ENCODE data around the gene DLST.

Gene DLST

DNA sequence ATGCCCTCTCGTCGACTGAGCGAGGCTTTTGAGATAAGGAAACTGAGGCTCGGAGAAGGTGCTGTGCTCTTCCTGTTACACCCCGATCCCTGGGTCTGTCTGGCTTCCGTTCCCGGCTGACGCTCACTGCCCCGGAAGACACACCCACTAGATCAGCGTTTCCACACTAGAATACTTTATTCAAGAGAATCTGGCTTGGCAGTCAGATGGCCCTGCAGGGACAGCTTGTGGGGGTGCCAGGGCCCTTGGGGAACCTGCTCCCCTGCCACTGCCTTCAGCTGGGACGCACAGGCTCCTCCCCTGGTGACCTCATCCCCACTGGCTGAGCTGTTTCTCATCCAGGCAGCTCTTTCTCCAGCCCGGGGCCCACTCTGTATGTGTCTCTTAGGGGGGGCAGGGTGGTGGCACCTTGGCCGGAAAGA, 60.0 kb downstream of the DLST start:
- peak; percentile 53 for DNase-seq

DNA sequence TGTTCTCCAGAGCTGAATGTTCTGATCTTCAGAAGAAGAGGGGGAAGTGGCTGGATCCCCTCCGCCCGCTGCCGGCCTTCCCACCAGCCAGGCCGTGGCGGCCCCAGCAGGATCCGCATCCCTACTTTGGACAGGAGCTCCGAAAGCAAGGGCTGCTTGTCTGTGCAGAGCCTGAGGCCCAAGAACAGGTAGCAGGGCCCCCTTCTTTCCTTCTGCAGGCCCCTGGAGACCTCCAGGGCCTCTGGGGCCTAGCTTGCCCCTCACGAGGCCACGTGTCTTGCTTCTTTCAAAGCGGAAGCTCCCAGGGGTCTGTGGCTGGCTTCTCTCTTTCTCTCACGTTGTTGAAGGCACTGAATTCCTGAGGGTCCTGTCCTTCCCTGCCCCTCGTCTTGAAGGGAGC, 60.5 kb downstream of the DLST start:
- no peak for DNase-seq

DNA sequence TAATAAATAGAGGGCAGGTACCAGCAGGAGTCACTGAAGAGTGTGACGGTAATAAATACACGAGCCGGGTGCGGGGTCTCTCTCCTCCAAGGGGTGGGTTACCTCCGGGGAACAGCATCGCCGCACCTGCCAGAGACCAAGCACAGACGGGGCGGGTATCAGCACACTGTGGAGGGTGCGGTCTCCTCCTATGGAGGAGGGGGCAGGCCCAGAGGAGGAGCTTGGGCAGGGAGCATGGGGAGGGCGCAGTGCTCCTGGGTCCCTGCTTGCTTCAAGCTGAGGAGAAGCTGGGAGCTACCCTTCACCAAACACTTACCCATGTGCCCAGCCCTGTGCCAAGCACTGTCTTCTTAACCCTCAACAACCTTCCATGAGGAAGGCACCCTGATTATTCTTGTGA, 60.9 kb downstream of the DLST start:
- no peak for DNase-seq

DNA sequence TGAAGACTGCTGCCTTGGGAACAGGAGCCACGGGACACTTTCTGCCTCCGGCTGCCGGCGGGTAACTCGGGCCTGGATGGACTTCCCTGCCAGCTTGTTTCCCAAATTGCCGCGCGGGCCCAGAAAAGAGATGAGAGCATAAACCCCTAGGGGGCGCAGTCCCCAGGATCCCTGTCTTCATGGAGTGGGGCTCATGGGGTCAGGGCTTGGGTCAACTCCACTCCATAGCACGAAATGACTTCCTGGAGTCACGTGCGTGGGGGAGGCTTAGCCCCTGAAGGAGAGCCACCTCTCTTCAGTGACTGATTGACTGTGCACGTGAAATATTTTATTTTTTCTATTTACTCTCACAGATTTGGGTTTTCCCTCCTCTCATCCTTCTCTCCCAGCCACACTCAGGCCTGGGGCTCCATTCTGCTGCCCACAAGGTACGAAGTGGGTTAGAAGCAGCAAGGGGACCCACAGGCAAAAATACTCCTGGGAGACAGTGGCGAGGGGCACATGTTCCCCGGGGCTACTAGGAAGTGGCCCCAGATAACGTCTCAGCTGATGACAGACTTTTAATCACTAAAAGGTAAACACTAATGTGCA, 63.6 kb downstream of the DLST start:
- DNase-seq = no peak

DNA sequence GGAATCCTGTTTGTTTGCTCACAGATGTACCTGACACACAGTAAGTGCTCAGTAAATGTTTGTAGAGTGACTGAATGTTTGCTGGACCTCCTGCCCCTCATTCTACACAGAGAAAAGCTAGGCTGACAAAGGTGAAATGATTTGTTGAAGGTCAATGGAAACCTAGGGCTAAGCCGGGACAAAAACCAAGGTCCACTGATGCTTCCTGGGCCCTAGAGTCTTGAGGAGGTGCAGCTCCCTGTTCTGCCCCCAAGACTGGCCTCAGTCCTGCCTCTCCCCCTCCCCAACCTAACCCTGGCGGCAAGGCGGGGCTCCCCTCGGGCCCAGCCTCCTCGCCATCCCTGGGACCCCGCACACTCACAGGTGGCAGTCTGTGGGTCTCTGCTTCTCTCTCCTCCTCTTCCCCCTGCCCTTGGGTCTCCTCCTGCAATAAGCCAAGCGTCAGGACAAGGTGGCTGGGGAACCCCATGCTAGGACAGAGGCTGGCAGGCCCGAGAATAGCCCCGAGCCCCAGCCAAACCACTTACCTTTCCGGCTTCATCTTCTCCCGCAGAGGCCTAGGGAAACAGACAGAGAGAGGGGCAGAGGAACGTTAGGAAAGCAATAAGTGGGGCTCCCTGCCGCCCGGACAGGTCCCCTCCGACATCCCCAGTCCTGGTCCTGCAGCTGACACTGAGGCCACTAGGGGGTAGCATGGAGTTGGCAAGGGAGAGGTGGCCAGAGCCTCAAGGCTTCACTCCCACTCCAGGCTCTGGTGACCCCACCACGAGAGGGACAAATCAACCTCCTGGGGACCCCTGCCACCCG, 64.3 kb downstream of the DLST start:
- DNase-seq = peak; percentile 61

DNA sequence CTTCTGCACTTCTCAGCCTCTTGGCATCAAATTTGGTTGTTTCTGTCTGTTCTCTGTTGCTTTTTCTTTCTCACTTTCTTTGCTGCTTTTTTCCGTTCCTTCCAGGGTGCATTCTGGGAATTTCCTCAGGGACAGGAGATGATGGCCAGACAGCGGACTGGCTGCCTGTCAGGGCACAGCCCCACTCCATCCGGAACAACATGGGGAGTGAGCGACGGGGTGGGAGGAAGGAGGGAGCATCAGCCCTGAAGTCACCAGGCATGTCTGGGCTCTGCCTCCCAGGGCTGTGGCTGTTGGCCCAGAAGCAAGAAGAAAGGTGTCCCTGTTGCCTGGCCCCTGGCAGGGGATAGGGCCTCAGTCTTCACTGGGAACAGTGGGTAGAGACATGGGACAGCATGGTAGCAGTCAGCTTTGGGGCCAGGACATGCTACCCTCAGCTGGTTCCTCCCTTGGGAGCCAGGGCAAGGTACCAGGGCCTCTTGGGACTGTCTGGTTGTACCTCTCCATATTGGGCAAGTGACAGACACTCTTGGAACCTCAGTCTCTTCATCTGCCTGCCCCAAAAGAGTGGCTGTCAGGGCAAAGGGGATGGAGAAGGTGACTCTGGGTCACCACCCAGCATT, 65.1 kb downstream of the DLST start:
- no peak for DNase-seq

DNA sequence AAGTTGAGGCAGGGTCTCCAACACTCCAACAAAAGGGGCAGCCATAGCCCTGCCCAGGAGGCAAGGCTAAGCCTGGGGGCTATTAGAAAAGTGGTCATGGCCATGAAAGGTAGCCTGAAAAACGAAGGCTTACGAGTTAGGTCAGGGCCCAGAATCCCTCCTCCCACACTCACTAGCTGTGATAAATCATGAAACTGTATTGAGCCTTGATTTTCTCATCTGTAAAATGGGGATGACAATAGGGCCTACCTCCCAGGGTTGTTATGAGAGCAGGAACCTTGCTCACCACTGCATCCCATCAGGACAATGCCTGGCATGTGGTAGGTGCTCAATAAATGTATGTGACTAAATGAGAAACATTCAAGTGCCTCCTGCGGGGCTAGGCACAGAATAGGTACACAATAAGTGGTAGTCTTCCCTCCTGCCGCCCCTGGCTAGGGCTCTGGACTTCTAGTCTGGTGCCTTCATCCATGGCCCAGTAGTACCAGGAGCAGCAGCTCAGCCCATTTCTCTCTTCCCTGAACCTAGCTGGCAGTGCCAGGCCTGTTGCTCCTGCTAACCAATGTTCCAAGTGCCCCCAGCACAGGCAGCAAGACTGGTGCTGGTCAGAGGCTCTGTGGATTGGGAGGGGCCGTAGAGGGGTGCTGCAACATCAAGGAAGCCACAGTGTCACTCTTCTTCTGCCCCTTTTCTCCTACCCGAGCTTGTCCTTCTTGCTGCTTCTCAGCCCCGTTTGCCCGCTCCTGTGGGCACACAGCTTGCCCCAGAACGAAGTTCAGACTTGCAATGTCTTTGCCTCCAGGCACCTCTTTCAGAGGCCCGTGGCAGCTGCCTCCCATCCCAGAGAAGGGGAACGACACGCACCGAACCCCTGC, 65.9 kb downstream of the DLST start:
- DNase-seq = no peak

DNA sequence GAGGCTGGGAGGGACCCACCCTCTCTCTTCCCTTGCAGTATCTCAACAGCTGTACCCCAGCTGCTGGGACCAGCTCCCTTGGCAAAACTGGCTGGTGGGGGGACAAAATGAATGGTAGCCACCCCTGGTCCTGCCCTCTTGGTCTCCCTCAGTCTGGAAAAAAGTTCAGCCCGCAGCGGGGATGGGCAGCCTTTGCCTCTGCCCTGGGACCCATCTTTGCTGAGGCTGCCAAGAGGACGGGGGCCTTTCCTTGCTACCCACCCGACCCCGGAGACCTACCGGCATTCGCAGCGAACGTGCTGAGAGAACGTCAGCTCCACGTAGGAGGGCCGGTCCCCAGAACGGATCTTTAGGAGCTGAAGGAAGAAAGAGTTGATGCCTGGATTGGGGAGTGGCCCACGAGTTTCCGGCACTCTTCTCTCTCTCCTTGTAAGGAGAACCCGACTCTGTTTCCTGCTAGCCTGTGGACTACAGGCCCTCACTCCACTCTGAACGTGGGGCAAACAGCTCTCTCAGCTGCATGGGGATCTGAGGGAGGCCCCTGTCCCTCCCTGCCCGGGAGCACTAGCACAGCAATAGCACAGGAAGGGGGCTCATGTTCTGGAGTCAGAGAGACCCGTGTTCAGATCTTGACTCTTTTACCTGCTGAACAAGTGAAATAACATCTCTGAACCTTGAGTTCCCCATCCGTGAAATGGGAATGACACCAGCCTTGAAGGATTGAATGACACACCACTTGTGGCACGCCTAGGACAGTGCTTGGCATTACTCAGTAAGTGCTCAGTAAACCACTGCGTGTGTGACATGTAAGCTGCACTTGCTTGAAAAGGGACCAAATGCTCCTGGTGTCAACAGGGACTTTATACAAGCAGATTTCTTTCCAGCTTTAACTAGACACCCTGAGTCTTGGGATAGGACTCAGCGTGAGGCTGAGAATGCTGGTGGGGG, 66.8 kb downstream of the DLST start:
- DNase-seq = peak; percentile 29

DNA sequence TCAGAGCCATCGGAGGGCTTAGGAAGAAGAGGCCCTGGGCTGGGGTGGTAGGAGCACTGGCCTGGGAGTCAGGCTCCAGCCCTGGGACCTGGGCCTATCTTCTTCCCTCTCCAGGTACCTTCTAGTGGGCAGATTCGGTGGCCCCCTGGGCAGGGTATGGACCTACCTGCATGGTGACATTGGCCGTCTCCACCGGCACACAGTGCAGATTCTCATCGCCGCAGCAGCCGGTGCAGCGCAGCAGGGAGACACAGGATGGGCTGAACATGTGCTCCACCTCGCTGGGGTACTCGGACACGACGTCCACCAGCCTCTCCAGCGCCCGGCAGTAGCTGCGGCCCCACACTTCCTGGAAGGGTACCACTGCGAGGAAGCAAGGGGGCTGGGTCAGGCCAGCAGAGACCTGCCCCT, 67.5 kb downstream of the DLST start:
- no peak for DNase-seq

DNA sequence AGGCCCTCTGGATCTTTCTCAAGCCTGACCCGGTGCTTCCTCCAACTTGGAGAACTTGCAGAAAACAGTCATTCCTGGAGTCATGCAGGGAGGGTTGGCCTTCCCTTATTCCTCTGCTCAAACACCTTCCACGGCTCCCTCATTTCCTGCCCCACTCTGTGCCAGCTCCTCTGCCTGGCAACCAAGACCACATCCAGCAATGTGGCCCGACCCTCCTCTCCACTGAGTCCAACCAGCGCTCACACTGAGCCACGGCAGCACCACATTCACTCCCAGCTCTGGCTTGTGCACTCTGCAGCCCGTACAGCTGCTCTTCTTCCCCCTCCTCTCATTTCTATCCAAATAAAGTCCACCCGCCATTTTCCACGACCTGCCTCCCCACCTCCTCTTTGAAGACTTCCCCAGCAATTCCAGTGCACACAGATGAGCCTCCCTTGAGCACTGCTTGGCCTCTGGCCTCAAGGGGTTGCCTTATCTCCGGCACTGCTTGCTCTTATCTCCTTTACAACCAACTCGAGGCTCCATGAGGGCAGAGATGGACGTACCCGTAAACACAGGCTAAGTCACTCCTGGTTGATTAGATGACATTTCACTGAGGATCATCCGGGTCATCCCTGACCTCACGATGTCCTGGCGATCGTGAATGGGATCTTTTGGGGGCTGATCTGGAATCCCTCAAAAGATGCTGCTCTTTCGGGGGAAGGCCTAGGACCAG, 68.3 kb downstream of the DLST start:
- no peak for DNase-seq

DNA sequence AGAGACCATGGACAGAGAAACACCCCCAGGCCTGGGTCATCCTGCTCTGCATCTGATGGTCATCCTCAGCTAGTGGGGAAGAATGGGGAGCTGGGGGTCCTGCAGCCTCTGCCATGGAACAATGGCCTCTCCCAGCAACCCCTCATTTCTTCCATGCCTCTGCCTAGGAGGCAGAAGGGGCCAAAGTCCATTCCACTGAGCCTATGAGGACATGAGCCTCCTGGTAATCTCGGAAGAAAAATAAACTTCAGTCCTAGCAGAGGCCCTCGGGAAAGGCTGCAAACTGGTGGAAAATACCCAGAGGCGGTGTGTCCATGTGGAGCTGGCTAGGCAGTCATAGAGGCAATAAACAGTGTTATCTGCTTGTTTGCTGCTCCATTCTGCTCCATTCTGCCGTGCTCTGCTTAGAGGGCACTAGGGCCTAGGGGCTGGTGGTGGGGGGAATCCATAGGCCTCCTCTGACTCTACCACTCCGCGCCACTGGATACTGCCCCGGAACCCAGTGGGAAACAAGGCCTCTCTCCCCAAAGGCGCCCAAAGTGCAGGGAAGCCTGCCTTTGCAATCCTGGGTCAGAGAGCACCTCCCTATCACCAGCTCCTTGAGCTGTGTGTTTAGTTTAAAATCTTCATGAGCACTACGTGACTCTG, 69.2 kb downstream of the DLST start:
- no peak for DNase-seq

DNA sequence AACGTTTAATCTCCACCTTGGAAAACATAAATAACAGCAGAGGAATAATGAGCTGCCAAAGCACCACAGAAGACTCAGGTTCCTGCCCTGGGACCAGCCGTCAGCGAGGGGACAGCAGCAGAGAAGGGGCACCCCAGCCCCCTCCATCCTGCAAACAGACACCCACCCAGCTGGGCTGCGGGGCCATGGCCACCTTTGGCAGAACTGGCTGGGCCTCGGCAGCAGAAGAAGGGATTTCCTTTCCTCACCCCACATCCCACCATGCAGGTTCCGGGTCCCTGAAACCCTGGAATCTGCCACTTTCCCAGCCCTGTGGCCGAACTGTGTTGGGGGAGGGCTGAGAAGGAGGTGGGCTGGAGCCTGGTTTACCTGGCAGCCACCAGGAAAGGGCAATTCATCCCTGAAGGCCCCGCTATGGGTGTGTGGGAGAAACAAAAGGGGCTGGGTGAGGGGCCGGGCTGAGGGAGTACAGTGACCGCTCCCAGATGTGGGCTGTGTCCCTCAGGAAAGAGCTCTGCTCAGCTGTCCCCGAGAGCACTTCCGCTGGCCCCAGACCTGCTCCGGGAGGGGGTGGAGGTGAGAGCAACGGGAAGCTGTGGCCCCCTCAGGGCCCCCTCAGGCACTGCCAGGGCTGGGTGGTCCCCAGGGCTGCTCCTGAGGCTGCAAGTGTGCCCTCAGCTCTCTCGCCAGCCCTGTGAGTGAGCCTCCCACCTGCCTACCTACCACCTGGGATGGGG, 69.9 kb downstream of the DLST start:
- DNase-seq = no peak

DNA sequence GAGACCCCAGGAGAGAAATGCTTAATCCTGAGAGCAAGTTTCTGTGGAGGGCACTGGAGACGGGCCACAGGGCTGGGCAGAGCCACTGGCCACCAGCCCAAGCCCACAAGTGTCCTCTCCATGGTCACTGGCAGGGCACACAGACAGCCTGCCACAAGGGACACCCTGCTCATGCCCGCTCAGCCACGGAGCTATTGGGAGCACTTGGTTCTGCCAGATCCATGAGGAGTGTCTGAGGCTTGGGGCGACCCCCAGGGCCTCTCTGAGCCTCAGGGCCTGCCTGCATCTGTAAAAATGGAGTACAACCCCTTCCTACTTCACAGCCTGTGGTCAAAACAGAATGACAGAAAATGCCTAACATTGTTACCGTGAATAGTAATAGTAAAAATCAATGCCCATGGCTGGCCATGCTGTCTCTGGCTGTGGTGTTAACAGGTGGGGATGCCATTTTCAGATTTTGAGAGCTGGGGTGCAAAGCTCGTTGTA, 70.5 kb downstream of the DLST start:
- DNase-seq = no peak

DNA sequence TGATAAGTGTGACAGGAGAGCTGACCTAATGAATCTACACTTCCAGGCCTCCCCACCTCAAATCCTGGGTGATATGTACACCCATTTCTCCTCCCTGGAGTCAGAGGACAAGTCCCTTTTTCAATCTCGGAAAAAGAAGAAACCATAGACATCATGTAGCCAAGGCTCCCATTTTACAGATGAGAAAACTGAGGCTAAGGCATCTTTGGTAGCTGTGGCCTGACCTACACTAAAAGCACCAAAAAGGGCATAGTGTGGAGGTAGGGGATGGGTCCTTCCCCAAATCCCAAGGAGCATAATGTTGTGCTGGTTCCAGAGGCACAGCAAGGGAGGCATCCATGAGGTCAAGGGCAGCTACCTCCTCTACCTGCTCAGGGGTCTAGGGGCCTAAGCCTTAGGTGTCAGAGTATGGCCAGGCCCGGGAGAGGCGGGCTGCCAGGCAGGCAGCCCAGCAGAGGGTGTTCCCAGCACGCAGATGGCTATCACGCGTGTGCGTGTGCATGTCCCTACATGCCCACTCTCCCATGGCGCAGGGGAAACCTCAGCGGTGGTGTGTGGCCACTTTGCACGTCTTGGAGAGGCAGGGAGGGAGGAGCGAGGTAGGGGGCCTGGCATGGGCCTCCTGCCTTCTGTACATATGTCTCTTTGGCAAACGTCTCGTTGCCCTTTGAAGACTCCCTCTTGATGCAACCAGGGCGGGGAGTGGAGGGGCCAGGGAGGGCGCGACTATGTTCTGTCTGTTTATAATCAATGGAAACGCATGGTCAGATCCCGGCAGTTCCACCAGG, 71.2 kb downstream of the DLST start:
- peak; percentile 38 for DNase-seq

Measured in fibroblast of skin of abdomen (primary cell).